Upper lobe of right lung (tissue), 1 donor: ENCODE data around the gene PDK1. TPM values are rescaled to one million over a fixed set of nuclear protein-coding genes. Genes with fewer than 3 reads are reported as not detected.

ENCODE experiments used
- ATAC-seq: fragments of 200-7000 bp; cut with Tn5 transposase; one replicate; pipeline ENCODE4 v1.9.1; 2020; ENCODE audit warnings: mild to moderate bottlenecking, moderate library complexity
- DNase-seq: peaks from one replicate; pipeline ENCODE4 v3.0.0-alpha.2; 2020
- H3K27ac ChIP-seq: fragments of 200-600 bp; one replicate; pipeline ENCODE4 v1.8.0; 2022
- H3K27me3 ChIP-seq: fragments of 200-600 bp; one replicate; pipeline ENCODE4 v1.8.0; 2022; ENCODE audit warnings: mild to moderate bottlenecking
- H3K36me3 ChIP-seq: fragments of 200-600 bp; one replicate; pipeline ENCODE4 v1.8.0; 2022
- H3K4me1 ChIP-seq: fragments of 200-600 bp; one replicate; pipeline ENCODE4 v1.8.0; 2022
- H3K4me3 ChIP-seq: fragments of 200-600 bp; one replicate; pipeline ENCODE4 v1.8.0; 2022; ENCODE audit warnings: mild to moderate bottlenecking
- H3K9me3 ChIP-seq: fragments of 200-600 bp; one replicate; pipeline ENCODE4 v1.8.0; 2022
- CTCF ChIP-seq: fragments of 200-600 bp; IDR thresholded peaks from one replicate; pipeline ENCODE4 v1.8.0; 2022; ENCODE audit warnings: antibody characterized with exemption
- intact Hi-C: fragments of 100-400 bp; cut with DNase I; formaldehyde crosslinking; loops from one replicate; pipeline ENCODE4 v1.11.0; 2022
- long read RNA-seq: library from polyadenylated mRNA; unstranded; transcript quantifications from one replicate; pipeline ENCODE4 v2.0.0, GENCODE V29; 2021
- total RNA-seq: library from RNA; stranded (reverse); fragmentation: NEBNext Ultra II Directional; extraction: Animal tissue kit (Norgen Biotek cat#: 25700); gene quantifications from one replicate; pipeline ENCODE4 v1.2.1, GENCODE V29; 2021
- donor health status: DM: no; HTN: yes; CAD: no; lungs with severe emphysema.

PDK1 gene
- 6.0 TPM for total RNA-seq
- long read RNA-seq, partial matches to known transcripts: 0 of 3 reads
- long read RNA-seq, other reads (novel, unspliced or antisense): 3 of 3 reads

- no peaks in the 10 kb centered on the region for H3K9me3 ChIP-seq
- peaks cover 7% of the 10 kb centered on the region for H3K4me1 ChIP-seq
- ATAC-seq (peak; percentile 99), DNase-seq (peak; percentile 95)
- H3K27me3 ChIP-seq: no peaks in the 10 kb centered on the region
- TF ChIP-seq CTCF: no peak
- peak within 1 kb of the TSS; percentile 84 for H3K4me3 ChIP-seq
- H3K36me3 ChIP-seq: no peaks in the 10 kb centered on the region
- H3K27ac ChIP-seq: peak within 1 kb of the TSS; percentile 87
- intact Hi-C loops: no loop called here
These were observed at the start of gene PDK1 for GRCh38 chr2:172555522-172556283. PDK1 (plus strand) TSS chr2:172556090; CDS start chr2:172556151, 61 bp downstream.

- TF ChIP-seq CTCF: no peak
- peaks cover 13% of the 10 kb centered on the region for H3K36me3 ChIP-seq
- ATAC-seq (no peak), DNase-seq (no peak)
- no peaks in the 10 kb centered on the region for H3K4me1 ChIP-seq
- H3K27ac ChIP-seq: no peak overlapping the region
- intact Hi-C loops: no loop called here
- H3K27me3 ChIP-seq: no peaks in the 10 kb centered on the region
- H3K4me3 ChIP-seq: no peak overlapping the region
- peaks cover 8% of the 10 kb centered on the region for H3K9me3 ChIP-seq
These were observed 48.7 kb upstream of the PDK1 start for GRCh38 chr2:172507199-172507598.

- Histone ChIP-seq H3K36me3 (peaks cover 2% of the 10 kb centered on the region), H3K4me1 (no peaks in the 10 kb centered on the region), H3K9me3 (peaks cover 13% of the 10 kb centered on the region), H3K27me3 (no peaks in the 10 kb centered on the region), H3K4me3 (no peak overlapping the region), H3K27ac (no peak overlapping the region)
- intact Hi-C loops: no loop called here
- no peak for TF ChIP-seq CTCF
- no peak for ATAC-seq
- no peak for DNase-seq
These were observed 45.8 kb upstream of the PDK1 start for GRCh38 chr2:172510088-172510487.

GRCh38 chr2:172510548-172510947 lies 45.3 kb upstream of the PDK1 start:
- no peak for ATAC-seq
- no peak for DNase-seq
- Histone ChIP-seq H3K4me1 (no peaks in the 10 kb centered on the region), H3K4me3 (no peak overlapping the region), H3K27me3 (no peaks in the 10 kb centered on the region), H3K9me3 (peaks cover 13% of the 10 kb centered on the region), H3K36me3 (no peaks in the 10 kb centered on the region), H3K27ac (no peak overlapping the region)
- TF ChIP-seq CTCF: no peak
- intact Hi-C loops: no loop called here

- no peak overlapping the region for H3K27ac ChIP-seq
- no peak for ATAC-seq
These were observed 42.9 kb upstream of the PDK1 start for GRCh38 chr2:172512810-172513523.

More at GRCh38 chr2:172512810-172513523, 42.9 kb upstream of the PDK1 start:
- Histone ChIP-seq H3K36me3 (no peaks in the 10 kb centered on the region), H3K27me3 (no peaks in the 10 kb centered on the region), H3K4me3 (no peak overlapping the region), H3K9me3 (peaks cover 13% of the 10 kb centered on the region), H3K4me1 (no peaks in the 10 kb centered on the region)
- no peak for DNase-seq
- no peak for TF ChIP-seq CTCF
- intact Hi-C loops: no loop called here
